MCF 10A (cell line): Measurements from ENCODE around the gene SLC46A2. TPM values are rescaled to one million over a fixed set of nuclear protein-coding genes. Genes with fewer than 3 reads are reported as not detected.

ENCODE experiments used
- BruUV-seq: library from RNA; stranded (reverse); fragments of 400-500 nt; replicated peaks from 2 replicates; lab custom pipeline; 2021; lab: Mats Ljungman, UMichigan
- CTCF ChIA-PET: fragments of 300-600 bp; sonication (Branson Sonifier 250); formaldehyde crosslinking; extraction: SDS; loops from one replicate; lab custom pipeline; 2021; ENCODE audit warnings: antibody characterized with exemption, inconsistent platforms; lab: Yijun Ruan, JAX
- POLR2A ChIA-PET: fragments of 300-600, 350-650 bp; sonication (Branson Sonifier 250); formaldehyde crosslinking; extraction: SDS; loops from one replicate; lab custom pipeline; 2020; ENCODE audit warnings: antibody characterized with exemption, inconsistent platforms; lab: Yijun Ruan, JAX
- DNase-seq: peaks from one replicate; pipeline ENCODE4 v3.0.0-alpha.2; 2018; ENCODE audit not compliant: unreplicated experiment
- H3K27ac Mint-ChIP-seq: one replicate; pipeline ENCODE4 v1.8.0; 2022; ENCODE audit warnings: mild to moderate bottlenecking, low read depth, mixed read lengths; ENCODE audit not compliant: unreplicated experiment
- H3K27me3 Mint-ChIP-seq: one replicate; pipeline ENCODE4 v1.8.0; 2022; ENCODE audit warnings: mixed read lengths; ENCODE audit not compliant: insufficient read depth, unreplicated experiment
- H3K36me3 Mint-ChIP-seq: one replicate; pipeline ENCODE4 v1.8.0; 2022; ENCODE audit warnings: mild to moderate bottlenecking, moderate library complexity, mixed read lengths; ENCODE audit not compliant: insufficient read depth, unreplicated experiment
- H3K4me1 Mint-ChIP-seq: one replicate; pipeline ENCODE4 v1.8.0; 2022; ENCODE audit warnings: mixed read lengths; ENCODE audit not compliant: insufficient read depth, unreplicated experiment
- H3K4me3 Mint-ChIP-seq: one replicate; pipeline ENCODE4 v1.8.0; 2022; ENCODE audit warnings: mild to moderate bottlenecking, moderate library complexity, mixed read lengths; ENCODE audit not compliant: unreplicated experiment
- H3K9me3 Mint-ChIP-seq: one replicate; pipeline ENCODE4 v1.8.0; 2022; ENCODE audit warnings: mixed read lengths; ENCODE audit not compliant: unreplicated experiment
- CTCF ChIP-seq: fragments of 200-600 bp; IDR thresholded peaks from one replicate; pipeline ENCODE4 v1.8.0; 2022; ENCODE audit warnings: antibody characterized with exemption, mild to moderate bottlenecking; ENCODE audit not compliant: unreplicated experiment
- intact Hi-C: fragments of 100-400 bp; cut with micrococcal nuclease; formaldehyde crosslinking; loops from 2 replicates; pipeline ENCODE4 v1.14.1; 2022
- total RNA-seq: library from RNA; stranded (reverse); gene quantifications from 2 replicates; pipeline ENCODE4 v1.2.3, GENCODE V29; 2022

SLC46A2 gene
- total RNA-seq, 1 experiment from 2014 or later = not detected

GRCh38 chr9:112853882-112854585, 36.6 kb downstream of the SLC46A2 start:
- no peak overlapping the region for H3K4me3 Mint-ChIP-seq
- no peaks in the 10 kb centered on the region for H3K4me1 Mint-ChIP-seq
- intact Hi-C loops = no loop called here
- H3K36me3 Mint-ChIP-seq = peaks cover 12% of the 10 kb centered on the region
- H3K9me3 Mint-ChIP-seq = no peaks in the 10 kb centered on the region
- CTCF ChIA-PET = no interaction called here
- DNase-seq = no peak
- H3K27ac Mint-ChIP-seq = no peak overlapping the region
- no peak for TF ChIP-seq CTCF
- no peaks in the 10 kb centered on the region for H3K27me3 Mint-ChIP-seq
- BruUV-seq = no TSS peak
- POLR2A ChIA-PET = no interaction called here

GRCh38 chr9:112852741-112853504, 37.8 kb downstream of the SLC46A2 start:
- no TSS peak for BruUV-seq
- ChIA-PET CTCF (interaction anchor here (0.6 to 2.4 kb wide), 4 partner anchors 9 to 51 kb away, joined by 3 to 10 read pairs (median 4); no protein-coding TSS in a partner anchor), POLR2A (no interaction called here)
- H3K27ac Mint-ChIP-seq = no peak overlapping the region
- no peaks in the 10 kb centered on the region for H3K9me3 Mint-ChIP-seq
- no peaks in the 10 kb centered on the region for H3K27me3 Mint-ChIP-seq
- no peak for TF ChIP-seq CTCF
- peaks cover 12% of the 10 kb centered on the region for H3K36me3 Mint-ChIP-seq
- H3K4me1 Mint-ChIP-seq = no peaks in the 10 kb centered on the region
- no peak overlapping the region for H3K4me3 Mint-ChIP-seq
- intact Hi-C loops = no loop called here
- peak; percentile 58 for DNase-seq

- TF ChIP-seq CTCF = no peak
- Mint-ChIP-seq H3K4me3 (no peak overlapping the region), H3K4me1 (no peaks in the 10 kb centered on the region), H3K27me3 (no peaks in the 10 kb centered on the region), H3K9me3 (no peaks in the 10 kb centered on the region), H3K36me3 (peaks cover 12% of the 10 kb centered on the region), H3K27ac (no peak overlapping the region)
- CTCF ChIA-PET = interaction anchor here (2.4 kb wide), 1 partner anchor 53 kb away, joined by 10 read pairs; no protein-coding TSS in a partner anchor
- no TSS peak for BruUV-seq
- POLR2A ChIA-PET = no interaction called here
- no peak for DNase-seq
- intact Hi-C loops = no loop called here
Observed at GRCh38 chr9:112850840-112851239, 39.8 kb downstream of the SLC46A2 start.

GRCh38 chr9:112849363-112849922, 41.2 kb downstream of the SLC46A2 start:
- intact Hi-C loops = no loop called here
- H3K4me3 Mint-ChIP-seq = no peak overlapping the region
- BruUV-seq = no TSS peak

More at GRCh38 chr9:112849363-112849922, 41.2 kb downstream of the SLC46A2 start:
- H3K4me1 Mint-ChIP-seq = peaks cover 1% of the 10 kb centered on the region
- no peak for DNase-seq
- H3K27ac Mint-ChIP-seq = no peak overlapping the region
- ChIA-PET POLR2A (no interaction called here), CTCF (no interaction called here)
- no peak for TF ChIP-seq CTCF
- H3K9me3 Mint-ChIP-seq = no peaks in the 10 kb centered on the region
- H3K27me3 Mint-ChIP-seq = no peaks in the 10 kb centered on the region
- H3K36me3 Mint-ChIP-seq = peaks cover 12% of the 10 kb centered on the region
